GM21717 (cell line): ENCODE measurements around the gene GEMIN5.
A peak's percentile ranks its signal among the peaks of the same experiment; 100 is the strongest.
"Not testable (repeated sequence)": the region's sequence is repeated elsewhere in the genome, so short reads cannot be mapped to it uniquely, and the experiment has no call there.

Experiments used
- ATAC-seq: cut with Tn5 transposase; IDR thresholded peaks from one replicate; pipeline ENCODE4 v1.9.1; 2021; ENCODE audit warnings: mild to moderate bottlenecking, moderate library complexity; ENCODE audit not compliant: unreplicated experiment

GEMIN5 gene

DNA sequence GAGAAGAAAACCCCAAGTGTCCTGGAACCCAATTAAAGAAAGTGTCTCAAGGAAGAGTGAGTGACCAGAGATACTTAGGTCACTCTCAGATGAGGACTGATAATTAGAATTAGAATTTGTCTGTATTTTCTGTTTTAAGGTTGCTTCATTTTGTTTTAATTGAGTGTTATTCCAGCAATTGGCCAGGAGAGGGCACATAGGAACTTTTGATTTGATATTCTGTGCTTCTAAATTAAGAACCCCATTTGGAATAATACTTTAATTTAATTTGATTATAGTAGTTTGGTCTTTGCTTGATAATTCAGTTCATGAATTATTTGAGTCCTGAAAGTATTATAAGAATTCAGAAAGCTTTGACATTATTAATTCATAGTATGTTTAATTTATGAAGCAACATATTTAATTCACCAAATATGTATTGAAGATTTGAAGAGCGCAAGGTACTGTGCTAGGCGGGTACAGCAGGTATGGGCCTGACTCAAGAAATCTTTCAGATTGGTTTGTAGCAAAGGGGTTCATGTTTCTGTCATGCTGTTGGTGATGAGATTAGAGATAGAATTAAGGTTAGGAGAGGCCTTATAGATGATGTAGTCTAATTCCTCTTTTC lies 7.8 kb upstream of the GEMIN5 start:
- no peak for ATAC-seq

- ATAC-seq: no peak
These were observed 6.7 kb upstream of the GEMIN5 start for GRCh38 chr5:154944716-154945115.

DNA sequence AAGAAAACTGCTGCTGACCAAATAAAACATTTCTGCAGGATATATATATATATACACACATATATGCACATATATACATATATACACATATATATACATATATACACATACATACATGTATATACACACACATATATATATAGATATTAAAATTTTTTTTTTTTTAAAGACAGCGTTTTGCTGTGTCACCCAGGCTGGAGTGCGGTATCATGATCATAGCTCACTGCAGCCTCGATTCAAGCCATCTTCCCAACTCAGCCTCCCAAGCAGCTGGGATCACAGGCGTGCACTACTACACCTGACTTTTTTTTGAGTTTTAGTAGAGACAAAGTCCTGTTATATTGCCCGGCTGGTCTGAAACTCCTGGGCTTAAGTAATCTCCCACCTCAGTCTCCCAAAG lies 5.5 kb upstream of the GEMIN5 start:
- ATAC-seq: no peak

- ATAC-seq: peak; percentile 63
These were observed 3.0 kb upstream of the GEMIN5 start, which contains the start of gene MRPL22 for GRCh38 chr5:154940772-154941620. TSS of gene MRPL22 (plus strand) at chr5:154941073. CDS start at chr5:154941111, 38 bp downstream.

GRCh38 chr5:154940375-154940771 lies 2.4 kb upstream of the GEMIN5 start:
- no peak for ATAC-seq

GRCh38 chr5:154939387-154939786 lies 1.4 kb upstream of the GEMIN5 start:
- ATAC-seq: not testable (repeated sequence)

DNA sequence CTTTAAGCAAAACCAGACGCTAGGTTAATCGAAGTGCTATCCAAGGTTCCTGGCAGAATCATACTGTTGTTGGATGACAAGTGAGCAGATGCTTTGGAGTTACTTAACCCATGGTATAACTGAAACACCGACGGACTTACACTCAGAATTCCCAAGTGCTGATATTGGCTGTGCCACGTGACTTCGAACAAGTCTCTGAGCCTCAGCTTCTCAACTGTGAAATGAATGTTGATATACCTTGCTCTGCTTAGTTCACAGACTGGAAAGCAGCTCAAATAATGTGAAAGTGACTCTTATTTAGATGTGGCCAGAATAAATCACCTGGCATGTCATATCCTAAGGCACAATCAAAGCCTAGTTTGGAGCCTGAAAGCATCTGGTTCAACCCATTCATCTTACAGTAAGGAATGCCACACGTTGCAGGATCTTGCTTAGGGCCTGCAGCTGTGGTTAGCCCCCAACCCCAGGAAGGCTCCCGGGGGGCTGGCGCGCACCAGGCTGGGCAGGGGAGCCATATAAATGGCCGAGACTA lies 759 bp downstream of the GEMIN5 start:
- ATAC-seq: no peak

DNA sequence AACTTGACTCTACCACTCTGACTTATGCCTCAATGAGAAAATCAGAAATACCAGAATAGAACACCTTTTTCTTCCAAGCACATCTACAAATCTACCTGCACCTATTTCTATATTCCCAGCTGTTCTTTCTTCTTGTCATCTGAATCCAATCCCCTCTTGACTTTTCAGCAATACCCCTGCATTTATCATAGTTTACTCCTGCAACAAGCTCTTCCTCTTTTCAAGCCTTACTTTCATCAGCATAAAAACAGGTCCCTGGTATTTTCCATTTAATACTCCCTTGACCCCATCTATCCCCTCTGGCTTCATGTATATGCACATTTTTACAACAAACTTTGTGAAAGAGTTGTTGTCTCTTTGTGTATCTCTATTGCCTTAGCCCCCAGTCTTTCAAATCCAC lies 3.1 kb downstream of the GEMIN5 start:
- no peak for ATAC-seq

- ATAC-seq: no peak
These were observed 4.5 kb downstream of the GEMIN5 start for GRCh38 chr5:154933537-154933936.

GRCh38 chr5:154923441-154924430 lies 14.3 kb downstream of the GEMIN5 start:
- ATAC-seq: no peak

DNA sequence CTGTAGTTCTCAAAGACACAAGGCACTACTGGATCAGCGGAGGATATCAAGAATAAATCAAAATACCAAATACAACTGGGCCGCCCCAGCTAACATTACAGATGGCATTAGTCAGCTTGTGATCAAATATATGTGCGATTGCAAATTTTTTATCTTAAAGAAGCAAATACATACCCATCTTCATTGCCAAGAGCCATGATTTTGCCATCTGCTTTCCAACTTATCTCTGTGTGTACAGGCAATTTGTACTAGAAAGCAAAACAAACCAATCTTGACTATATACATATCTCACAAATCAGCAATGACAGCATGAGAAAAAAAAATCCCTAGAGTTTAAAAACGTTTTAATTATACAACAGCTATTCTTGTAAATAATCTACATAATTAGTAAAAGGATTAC lies 20.3 kb downstream of the GEMIN5 start:
- ATAC-seq: no peak

GRCh38 chr5:154916874-154917273 lies 21.1 kb downstream of the GEMIN5 start:
- no peak for ATAC-seq

DNA sequence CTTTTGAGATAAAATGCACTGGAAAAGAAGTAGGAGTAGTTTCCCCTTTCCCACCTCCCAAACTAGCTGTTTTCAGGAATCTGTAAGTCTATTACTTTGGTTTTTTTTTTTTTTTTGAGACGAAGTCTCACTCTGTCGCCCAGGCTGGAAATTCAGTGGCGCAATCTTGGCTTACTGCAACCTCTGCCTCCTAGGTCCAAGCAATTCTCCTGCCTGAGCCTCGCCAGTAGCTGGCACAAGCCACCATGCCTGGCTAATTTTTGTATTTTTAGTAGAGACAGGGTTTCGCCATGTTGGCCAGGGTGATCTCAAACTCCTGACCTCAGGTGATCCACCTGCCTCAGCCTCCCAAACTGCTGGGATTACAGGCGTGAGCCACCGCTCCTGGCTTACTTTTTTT lies 32.4 kb downstream of the GEMIN5 start:
- ATAC-seq: not testable (repeated sequence)

DNA sequence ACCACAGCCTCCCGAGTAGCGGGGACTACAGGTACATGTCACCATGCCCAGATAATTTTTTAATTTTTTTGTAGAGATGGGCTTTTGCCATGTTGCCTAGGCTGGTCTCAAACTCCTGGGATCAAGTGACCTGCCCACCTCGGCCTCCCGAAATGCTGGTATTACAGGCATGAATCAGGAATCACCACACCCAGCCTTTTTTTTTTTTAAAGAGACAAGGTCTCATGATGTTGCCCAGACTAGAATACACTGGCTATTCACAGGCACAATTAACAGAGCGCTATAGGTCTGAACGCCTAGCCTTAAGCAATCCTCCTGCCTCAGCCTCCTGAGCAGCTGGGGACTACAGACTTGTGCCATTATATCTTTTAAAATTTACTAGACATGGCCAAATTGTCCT lies 36.1 kb downstream of the GEMIN5 start:
- ATAC-seq: no peak

GRCh38 chr5:154901276-154901675 lies 36.7 kb downstream of the GEMIN5 start:
- no peak for ATAC-seq

DNA sequence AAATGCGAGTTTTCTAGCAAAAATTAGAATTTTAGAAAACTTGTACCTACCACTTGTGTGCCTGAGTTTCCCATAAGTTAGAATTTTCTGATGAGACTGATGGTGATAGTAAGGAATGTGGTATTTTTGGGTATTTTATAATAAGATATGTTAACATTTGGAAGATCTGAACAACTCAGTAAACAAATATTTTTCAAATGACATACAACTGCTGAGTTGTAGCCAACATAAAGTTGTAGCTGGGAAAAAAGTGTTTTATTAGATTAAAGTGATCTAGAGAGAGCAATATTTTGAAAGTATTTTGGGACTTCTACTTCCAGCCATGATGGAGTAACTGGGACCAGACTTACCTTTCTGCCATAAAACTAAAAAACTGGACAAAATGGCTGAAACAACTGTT lies 37.9 kb downstream of the GEMIN5 start:
- ATAC-seq: no peak

GRCh38 chr5:154899151-154899816 lies 38.7 kb downstream of the GEMIN5 start:
- no peak for ATAC-seq

- no peak for ATAC-seq
These were observed 39.8 kb downstream of the GEMIN5 start for GRCh38 chr5:154898210-154898609.

GRCh38 chr5:154896562-154897165 lies 41.3 kb downstream of the GEMIN5 start:
- no peak for ATAC-seq
